IMR-90 (cell line): ENCODE data around the gene DYNAP. TPM values are rescaled to one million over a fixed set of nuclear protein-coding genes. Genes with fewer than 3 reads are reported as not detected.

Source experiments
- ATAC-seq: fragments of 200-7000 bp; cut with Tn5 transposase; 2 replicates; pipeline ENCODE4 v1.9.1; 2020; ENCODE audit warnings: low read depth, mild to moderate bottlenecking, moderate library complexity
- BruUV-seq: library from RNA; stranded (reverse); fragments of 400-500 nt; replicated peaks from 2 replicates; lab custom pipeline; 2021; lab: Mats Ljungman, UMichigan
- CTCF ChIA-PET: fragments of 300-600 bp; formaldehyde crosslinking; extraction: SDS; loops from one replicate; lab custom pipeline; 2021; ENCODE audit warnings: antibody characterized with exemption; lab: Yijun Ruan, JAX
- POLR2A ChIA-PET: fragments of 300-600 bp; sonication (Branson Sonifier 250); formaldehyde crosslinking; loops from one replicate; lab custom pipeline; 2022; ENCODE audit warnings: antibody characterized with exemption; ENCODE audit not compliant: unreplicated experiment; lab: Charles Lee
- DNase-seq: peaks from one replicate; pipeline ENCODE4 v3.0.0; 2013
- H2AFZ ChIP-seq: replicated peaks from 2 replicates; pipeline ENCODE3; 2013; ENCODE audit warnings: low read length, mild to moderate bottlenecking; ENCODE audit not compliant: poor library complexity
- H2AK5ac ChIP-seq: 2 replicates; pipeline ENCODE4 v1.6.1; 2013; ENCODE audit warnings: low read depth, low read length, inconsistent platforms
- H2AK9ac ChIP-seq: replicated peaks from 2 replicates; pipeline ENCODE3; 2013; ENCODE audit warnings: mild to moderate bottlenecking, low read depth, low read length, moderate library complexity; ENCODE audit not compliant: poor library complexity
- H2BK120ac ChIP-seq: 2 replicates; pipeline ENCODE4 v1.6.1; 2013; ENCODE audit warnings: low read depth, low read length, inconsistent platforms
- H2BK15ac ChIP-seq: 3 replicates; pipeline ENCODE4 v1.6.1; 2013; ENCODE audit warnings: low read depth, low read length, inconsistent platforms
- H2BK20ac ChIP-seq: 2 replicates; pipeline ENCODE4 v1.6.1; 2013; ENCODE audit warnings: low read depth, mild to moderate bottlenecking, inconsistent platforms, low read length, moderate library complexity
- H2BK5ac ChIP-seq: 2 replicates; pipeline ENCODE4 v1.6.1; 2013; ENCODE audit warnings: mild to moderate bottlenecking, low read depth, low read length, inconsistent platforms; ENCODE audit not compliant: poor library complexity, severe bottlenecking
- H3K14ac ChIP-seq: replicated peaks from 2 replicates; pipeline ENCODE4 v1.6.1; 2013; ENCODE audit warnings: low read depth, low read length, inconsistent platforms
- H3K18ac ChIP-seq: 2 replicates; pipeline ENCODE4 v1.6.1; 2013; ENCODE audit warnings: low read depth, low read length, control low read depth
- H3K23ac ChIP-seq: 2 replicates; pipeline ENCODE4 v1.6.1; 2013; ENCODE audit warnings: low read depth, low read length, inconsistent platforms
- H3K27ac ChIP-seq: 2 replicates; pipeline ENCODE4 v1.5.1; 2013; ENCODE audit warnings: mild to moderate bottlenecking, control low read depth, low read length; ENCODE audit not compliant: insufficient read depth
- H3K27me3 ChIP-seq: 2 replicates; pipeline ENCODE4 v1.6.1; 2013; ENCODE audit warnings: low read length; ENCODE audit not compliant: control insufficient read depth, insufficient read depth
- H3K36me3 ChIP-seq: 2 replicates; pipeline ENCODE4 v1.6.1; 2013; ENCODE audit warnings: low read length, mixed read lengths; ENCODE audit not compliant: control insufficient read depth, insufficient read depth
- H3K4ac ChIP-seq: 2 replicates; pipeline ENCODE4 v1.6.1; 2013; ENCODE audit warnings: low read depth, low read length, inconsistent platforms
- H3K4me1 ChIP-seq: 2 replicates; pipeline ENCODE4 v1.6.1; 2013; ENCODE audit warnings: low read length, mixed read lengths; ENCODE audit not compliant: control insufficient read depth, insufficient read depth
- H3K4me2 ChIP-seq: 2 replicates; pipeline ENCODE4 v1.6.1; 2013; ENCODE audit warnings: low read depth, mild to moderate bottlenecking, control low read depth, low read length, moderate library complexity
- H3K4me3 ChIP-seq: 2 replicates; pipeline ENCODE4 v1.5.1; 2013; ENCODE audit warnings: low read depth, mild to moderate bottlenecking, control low read depth, low read length, moderate library complexity; ENCODE audit not compliant: insufficient read depth
- H3K56ac ChIP-seq: 2 replicates; pipeline ENCODE4 v1.6.1; 2013; ENCODE audit warnings: low read length, inconsistent platforms; ENCODE audit not compliant: insufficient read depth; ENCODE audit errors: extremely low read depth
- H3K79me1 ChIP-seq, 2 experiments: 2 replicates each; pipeline ENCODE4 v1.6.1; 2013; ENCODE audit warnings: low read length in 2 of 2, inconsistent platforms in 1 of 2, low read depth in 1 of 2
- H3K9ac ChIP-seq: 2 replicates; pipeline ENCODE4 v1.6.1; 2013; ENCODE audit warnings: low read depth, low read length, control low read depth
- H3K9me1 ChIP-seq: 2 replicates; pipeline ENCODE4 v1.6.1; 2013; ENCODE audit warnings: low read length, inconsistent platforms; ENCODE audit not compliant: insufficient read depth
- H3K9me3 ChIP-seq: 2 replicates; pipeline ENCODE4 v1.6.1; 2013; ENCODE audit warnings: low read length; ENCODE audit not compliant: control insufficient read depth, insufficient read depth
- H4K20me1 ChIP-seq: 2 replicates; pipeline ENCODE4 v1.6.1; 2013; ENCODE audit warnings: low read length, inconsistent platforms; ENCODE audit not compliant: insufficient read depth
- H4K5ac ChIP-seq: 2 replicates; pipeline ENCODE4 v1.6.1; 2013; ENCODE audit warnings: mild to moderate bottlenecking, low read depth, low read length, control low read depth
- H4K8ac ChIP-seq, 2 experiments: 2 replicates each; pipeline ENCODE4 v1.6.1; 2013; ENCODE audit warnings: low read depth in 2 of 2, low read length in 2 of 2, control low read depth in 1 of 2, inconsistent platforms in 1 of 2
- H4K91ac ChIP-seq: 2 replicates; pipeline ENCODE4 v1.6.1; 2013; ENCODE audit warnings: low read depth, low read length, inconsistent platforms; ENCODE audit not compliant: insufficient read depth
- CHD1 ChIP-seq: IDR thresholded peaks from 2 replicates; pipeline ENCODE4 v1.6.1; 2012; ENCODE audit warnings: low read depth, low read length, improper control_type of control experiment
- FOS ChIP-seq: fragments of 150-350 bp; IDR thresholded peaks from 2 replicates; pipeline ENCODE4 v1.6.1; 2016; ENCODE audit warnings: low read depth, low read length
- MAFK ChIP-seq: IDR thresholded peaks from 2 replicates; pipeline ENCODE4 v1.6.1; 2012; ENCODE audit warnings: low read depth, low read length, improper control_type of control experiment
- MAZ ChIP-seq: IDR thresholded peaks from 2 replicates; pipeline ENCODE4 v1.6.1; 2012; ENCODE audit warnings: low read depth, mild to moderate bottlenecking, low read length, improper control_type of control experiment, moderate library complexity, borderline replicate concordance
- MXI1 ChIP-seq: IDR thresholded peaks from 2 replicates; pipeline ENCODE4 v1.6.1; 2012; ENCODE audit warnings: low read depth, mild to moderate bottlenecking, low read length, moderate library complexity, borderline replicate concordance
- WGBS, 2 experiments: methylation state at CpG; one replicate each; pipeline versions ENCODE4 v1.1.5 to v1.1.7; 2013; ENCODE audit warnings: missing lambda C conversion rate in 2 of 2; ENCODE audit not compliant: insufficient read length in 1 of 2; ENCODE audit errors: extremely low coverage in 2 of 2; 5-methylcytosine and 5-hydroxymethylcytosine counted together
- dilution Hi-C: fragments of 300-500 bp; cut with HindIII; formaldehyde crosslinking; loops from one replicate; pipeline ENCODE4 v1.14.3; 2018; ENCODE audit warnings: low sequenced_read_pairs; ENCODE audit not compliant: unreplicated experiment
- in situ Hi-C: fragments of 300-500 bp; cut with MboI; formaldehyde crosslinking; loops from 3 replicates; pipeline ENCODE4 v1.14.3; 2019; ENCODE audit warnings: low sequenced_read_pairs, inconsistent platforms, mixed read lengths
- intact Hi-C: fragments of 100-400 bp; cut with micrococcal nuclease; formaldehyde crosslinking; loops from 2 replicates; pipeline ENCODE4 v1.10.0; 2022
- polyA plus RNA-seq, 3 experiments: library from polyadenylated mRNA; depleted of rRNA; stranded (reverse); fragments of >200 nt; gene quantifications; 2 replicates each; pipeline ENCODE4 v1.2.3, GENCODE V29; 2012; ENCODE audit warnings: low replicate concordance in 1 of 3
- total RNA-seq: library from RNA; depleted of rRNA; stranded (reverse); fragments of >200 nt; gene quantifications from 2 replicates; pipeline ENCODE4 v1.2.3, GENCODE V29; 2012
- TF ChIP-seq, protein P1 (sequence below): conservative IDR thresholded peaks from 2 replicates; pipeline ENCODE4 v1.5.1; 2012; ENCODE audit warnings: mild to moderate bottlenecking, low read depth, low read length, improper control_type of control experiment

Gene DYNAP
- total and polyA plus RNA-seq, 2 of the 4 experiments (the other 2 are of a cell fraction): not detected

DNA sequence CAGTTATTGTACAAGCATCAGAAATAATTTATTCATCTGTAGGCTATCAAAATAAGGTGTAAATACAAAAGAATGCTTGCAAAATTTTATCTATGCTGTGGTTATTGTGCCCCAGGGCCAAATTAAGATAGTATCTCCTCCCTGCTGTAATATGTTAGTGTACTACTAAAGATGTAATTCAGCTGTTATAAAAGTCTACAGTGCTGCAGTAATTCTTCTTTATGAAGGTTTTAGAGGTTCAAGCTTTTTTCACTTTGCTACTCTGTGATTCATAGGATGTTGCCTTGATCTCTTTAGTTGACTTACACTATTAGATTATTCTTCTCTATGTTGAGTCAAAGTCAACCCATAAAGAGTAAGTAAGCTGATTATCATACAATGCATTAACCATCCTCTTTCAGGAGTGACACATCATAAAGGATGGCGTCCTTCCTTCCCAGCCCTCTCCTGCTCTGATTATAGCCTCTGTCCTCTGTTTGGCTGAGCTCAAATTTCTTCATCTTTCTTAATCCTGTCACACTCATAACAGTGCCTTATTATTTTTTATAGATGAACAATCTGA lies 29.3 kb upstream of the DYNAP start:
- ChIA-PET CTCF (no interaction called here), POLR2A (no interaction called here)
- no peaks in the 10 kb centered on the region for H3K9me3 ChIP-seq
- H3K18ac ChIP-seq: no peak overlapping the region
- no peaks in the 10 kb centered on the region for H3K9me1 ChIP-seq
- no peaks in the 10 kb centered on the region for H3K4me1 ChIP-seq
- H2AFZ ChIP-seq: no peak overlapping the region
- H2BK120ac ChIP-seq: no peak overlapping the region
- no peak overlapping the region for H2BK20ac ChIP-seq
- no peak overlapping the region for H4K5ac ChIP-seq
- intact Hi-C loops (loop anchor here (2.0 kb wide), 1 partner anchor 421 kb away; no protein-coding TSS in a partner anchor), dilution Hi-C loops (no loop called here), in situ Hi-C loops (loop anchor here (25.0 kb wide), 1 partner anchor 426 kb away; no protein-coding TSS in a partner anchor)
- no peak overlapping the region for H4K8ac ChIP-seq
- no CpG with 5 or more reads among the region's 1 CpG for WGBS, 2 experiments
- no peak overlapping the region for H3K14ac ChIP-seq
- no peak overlapping the region for H2BK5ac ChIP-seq
- no peak overlapping the region for H3K23ac ChIP-seq
- H3K36me3 ChIP-seq: no peaks in the 10 kb centered on the region
- no TSS peak for BruUV-seq
- no peak overlapping the region for H3K4ac ChIP-seq
- no peak overlapping the region for H2BK15ac ChIP-seq
- no peak overlapping the region for H2AK9ac ChIP-seq
- no peak overlapping the region for H2AK5ac ChIP-seq
- H3K79me1 ChIP-seq: no peaks in the 10 kb centered on the region
- H3K27me3 ChIP-seq: no peaks in the 10 kb centered on the region
- ATAC-seq: no peak
- no peak overlapping the region for H3K9ac ChIP-seq
- no peak overlapping the region for H3K4me3 ChIP-seq
- no peak overlapping the region for H3K27ac ChIP-seq
- no peak overlapping the region for H4K91ac ChIP-seq
- H3K56ac ChIP-seq: no peak overlapping the region
- no peak for TF ChIP-seq FOS
- TF ChIP-seq MAFK: no peak
- TF ChIP-seq CHD1: no peak
- TF ChIP-seq, protein P1, sequence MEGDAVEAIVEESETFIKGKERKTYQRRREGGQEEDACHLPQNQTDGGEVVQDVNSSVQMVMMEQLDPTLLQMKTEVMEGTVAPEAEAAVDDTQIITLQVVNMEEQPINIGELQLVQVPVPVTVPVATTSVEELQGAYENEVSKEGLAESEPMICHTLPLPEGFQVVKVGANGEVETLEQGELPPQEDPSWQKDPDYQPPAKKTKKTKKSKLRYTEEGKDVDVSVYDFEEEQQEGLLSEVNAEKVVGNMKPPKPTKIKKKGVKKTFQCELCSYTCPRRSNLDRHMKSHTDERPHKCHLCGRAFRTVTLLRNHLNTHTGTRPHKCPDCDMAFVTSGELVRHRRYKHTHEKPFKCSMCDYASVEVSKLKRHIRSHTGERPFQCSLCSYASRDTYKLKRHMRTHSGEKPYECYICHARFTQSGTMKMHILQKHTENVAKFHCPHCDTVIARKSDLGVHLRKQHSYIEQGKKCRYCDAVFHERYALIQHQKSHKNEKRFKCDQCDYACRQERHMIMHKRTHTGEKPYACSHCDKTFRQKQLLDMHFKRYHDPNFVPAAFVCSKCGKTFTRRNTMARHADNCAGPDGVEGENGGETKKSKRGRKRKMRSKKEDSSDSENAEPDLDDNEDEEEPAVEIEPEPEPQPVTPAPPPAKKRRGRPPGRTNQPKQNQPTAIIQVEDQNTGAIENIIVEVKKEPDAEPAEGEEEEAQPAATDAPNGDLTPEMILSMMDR: no peak
- no peak for TF ChIP-seq MXI1
- TF ChIP-seq MAZ: no peak
- no peak overlapping the region for H3K4me2 ChIP-seq
- no peak for DNase-seq
- H4K20me1 ChIP-seq: no peaks in the 10 kb centered on the region
